ENCODE data around the gene TTC39B. TPM values are rescaled to one million over a fixed set of nuclear protein-coding genes. Genes with fewer than 3 reads are reported as not detected.

The TTC39B gene
- total RNA-seq, 3 donors from 2014 or later = 6.2 to 14.8 (median 14.4) TPM

GRCh38 chr9:15213249-15213648, 93.8 kb downstream of the TTC39B start:
- no peaks in the 10 kb centered on the region for H3K4me1 ChIP-seq
- DNase-seq (ENCODE audit: low spot score in 2 of 2) = no peak
- H3K27me3 ChIP-seq = no peaks in the 10 kb centered on the region
- H3K27ac ChIP-seq = no peak overlapping the region
- H3K36me3 ChIP-seq = no peaks in the 10 kb centered on the region
- TF ChIP-seq, protein P1, sequence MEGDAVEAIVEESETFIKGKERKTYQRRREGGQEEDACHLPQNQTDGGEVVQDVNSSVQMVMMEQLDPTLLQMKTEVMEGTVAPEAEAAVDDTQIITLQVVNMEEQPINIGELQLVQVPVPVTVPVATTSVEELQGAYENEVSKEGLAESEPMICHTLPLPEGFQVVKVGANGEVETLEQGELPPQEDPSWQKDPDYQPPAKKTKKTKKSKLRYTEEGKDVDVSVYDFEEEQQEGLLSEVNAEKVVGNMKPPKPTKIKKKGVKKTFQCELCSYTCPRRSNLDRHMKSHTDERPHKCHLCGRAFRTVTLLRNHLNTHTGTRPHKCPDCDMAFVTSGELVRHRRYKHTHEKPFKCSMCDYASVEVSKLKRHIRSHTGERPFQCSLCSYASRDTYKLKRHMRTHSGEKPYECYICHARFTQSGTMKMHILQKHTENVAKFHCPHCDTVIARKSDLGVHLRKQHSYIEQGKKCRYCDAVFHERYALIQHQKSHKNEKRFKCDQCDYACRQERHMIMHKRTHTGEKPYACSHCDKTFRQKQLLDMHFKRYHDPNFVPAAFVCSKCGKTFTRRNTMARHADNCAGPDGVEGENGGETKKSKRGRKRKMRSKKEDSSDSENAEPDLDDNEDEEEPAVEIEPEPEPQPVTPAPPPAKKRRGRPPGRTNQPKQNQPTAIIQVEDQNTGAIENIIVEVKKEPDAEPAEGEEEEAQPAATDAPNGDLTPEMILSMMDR (IDR thresholded peaks at IDR 0.05) = no peak
- TF ChIP-seq POLR2A (IDR thresholded peaks at IDR 0.05) (no peak), POLR2AphosphoS5 (IDR thresholded peaks at IDR 0.05) (no peak)
- no peak overlapping the region for H3K4me3 ChIP-seq
- no peaks in the 10 kb centered on the region for H3K9me3 ChIP-seq
- intact Hi-C loops (cut with DNase I; ENCODE audit: low total_unique reads) = no loop called here

DNA sequence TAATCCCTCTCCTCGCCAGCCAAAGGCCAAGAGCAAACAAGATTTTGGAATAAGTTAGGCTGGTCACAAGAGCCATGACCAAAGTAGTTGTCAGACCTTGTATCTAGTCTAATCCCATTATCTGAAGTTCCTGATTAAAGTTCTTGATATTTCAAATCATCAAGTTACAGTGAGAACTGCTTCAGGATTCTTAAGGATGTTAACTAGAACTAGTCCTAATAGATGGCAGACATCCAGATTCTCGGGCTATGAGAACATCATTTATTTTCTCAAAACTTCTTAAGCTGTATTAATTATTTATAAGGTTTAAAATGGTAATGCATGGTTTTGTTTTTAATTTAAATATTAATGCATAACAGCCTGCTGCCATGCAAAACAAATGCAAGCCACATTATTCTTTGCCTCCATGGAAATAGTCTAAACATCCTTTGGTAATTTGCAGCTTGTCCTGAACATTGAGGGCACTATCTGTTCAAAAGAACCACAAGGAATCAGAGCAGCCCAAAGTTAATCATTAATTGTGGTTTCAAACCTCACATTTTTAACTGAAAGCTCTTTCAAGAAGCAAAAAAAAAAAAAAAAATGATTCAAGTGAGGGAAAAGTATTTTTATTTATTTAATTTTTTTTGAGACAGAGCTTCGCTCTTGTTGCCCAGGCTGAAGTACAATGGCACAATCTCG, 95.1 kb downstream of the TTC39B start:
- peak overlapping the region; percentile 29 to 36 for H3K27ac ChIP-seq
- intact Hi-C loops (cut with DNase I; ENCODE audit: low total_unique reads) = no loop called here

DNA sequence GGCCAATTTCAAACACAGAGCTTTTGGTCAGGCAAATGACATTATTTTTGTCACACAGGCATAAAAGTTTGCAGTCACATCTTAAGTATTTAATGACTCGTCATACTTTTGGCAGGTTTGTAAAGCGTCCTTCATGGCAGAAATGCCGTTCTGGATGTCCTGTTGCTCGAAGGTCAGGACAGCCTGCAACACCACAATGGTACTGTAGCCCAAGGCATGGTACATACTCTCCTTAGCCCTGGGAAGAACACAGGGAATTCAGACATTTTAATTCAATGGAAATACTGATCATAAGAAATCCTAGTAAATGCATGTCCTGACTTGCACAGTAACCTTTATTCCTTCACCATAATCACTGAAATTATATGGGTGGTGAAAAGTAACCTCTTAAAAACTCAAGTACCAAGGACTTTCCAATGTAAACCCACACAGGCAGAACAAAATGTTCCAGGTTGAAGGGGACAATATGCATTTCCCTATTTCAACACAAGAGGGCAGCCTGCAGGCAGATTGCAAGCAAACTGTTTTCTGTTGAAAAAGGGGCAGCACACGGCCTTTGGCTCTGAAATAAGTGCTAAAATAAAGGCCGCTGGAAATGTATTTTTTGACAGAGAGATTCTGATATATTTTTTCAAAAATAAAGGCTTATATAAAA, 95.7 kb downstream of the TTC39B start:
- TF ChIP-seq POLR2AphosphoS5 (IDR thresholded peaks at IDR 0.05) (peak in 1 of 3 donors; percentile 64), POLR2A (IDR thresholded peaks at IDR 0.05) (no peak)
- TF ChIP-seq, protein P1 (IDR thresholded peaks at IDR 0.05) = peak; percentile 68 to 84 (median 77)
- no peaks in the 10 kb centered on the region for H3K36me3 ChIP-seq
- peak overlapping the region; percentile 11 to 29 for H3K27ac ChIP-seq
- H3K9me3 ChIP-seq = no peaks in the 10 kb centered on the region
- H3K4me1 ChIP-seq = no peaks in the 10 kb centered on the region
- H3K4me3 ChIP-seq = no peak overlapping the region
- intact Hi-C loops (cut with DNase I; ENCODE audit: low total_unique reads) = no loop called here
- no peaks in the 10 kb centered on the region for H3K27me3 ChIP-seq
- peak in 1 of 2 donors; percentile 59 for DNase-seq (ENCODE audit: low spot score in 2 of 2)

More for the DNA sequence above, 95.1 kb downstream of the TTC39B start:
- no peak for TF ChIP-seq POLR2A (IDR thresholded peaks at IDR 0.05)
- no peak for TF ChIP-seq POLR2AphosphoS5 (IDR thresholded peaks at IDR 0.05)
- TF ChIP-seq, protein P1 (IDR thresholded peaks at IDR 0.05) = no peak
- no peaks in the 10 kb centered on the region for H3K4me1 ChIP-seq
- no peaks in the 10 kb centered on the region for H3K36me3 ChIP-seq
- H3K4me3 ChIP-seq = no peak overlapping the region
- DNase-seq (ENCODE audit: low spot score in 2 of 2) = no peak
- no peaks in the 10 kb centered on the region for H3K9me3 ChIP-seq
- no peaks in the 10 kb centered on the region for H3K27me3 ChIP-seq

- DNase-seq (ENCODE audit: low spot score in 2 of 2) = no peak
- Histone ChIP-seq H3K4me1 (no peaks in the 10 kb centered on the region), H3K27me3 (no peaks in the 10 kb centered on the region), H3K36me3 (no peaks in the 10 kb centered on the region), H3K9me3 (no peaks in the 10 kb centered on the region), H3K27ac (no peak overlapping the region), H3K4me3 (no peak overlapping the region)
- TF ChIP-seq POLR2A (IDR thresholded peaks at IDR 0.05) (no peak), POLR2AphosphoS5 (IDR thresholded peaks at IDR 0.05) (no peak)
- TF ChIP-seq, protein P1 (IDR thresholded peaks at IDR 0.05) = no peak
- intact Hi-C loops (cut with DNase I; ENCODE audit: low total_unique reads) = no loop called here
Measured at GRCh38 chr9:15206903-15207696, 99.9 kb downstream of the TTC39B start.
